GM18511 (cell line): ENCODE results near the gene RICTOR.

ENCODE experiments used
- ATAC-seq: cut with Tn5 transposase; IDR thresholded peaks from one replicate; pipeline ENCODE4 v1.9.1; 2021; ENCODE audit warnings: mild to moderate bottlenecking, moderate library complexity; ENCODE audit not compliant: unreplicated experiment

Gene RICTOR

GRCh38 chr5:39074017-39074814, at the start of gene RICTOR:
Gene RICTOR (minus strand): TSS chr5:39074399. CDS start chr5:39074377, 22 bp downstream.
- peak; percentile 76 for ATAC-seq

GRCh38 chr5:39121922-39122321, 47.7 kb upstream of the RICTOR start:
- ATAC-seq, result no peak

- no peak for ATAC-seq
Observed at GRCh38 chr5:39121315-39121714, 47.1 kb upstream of the RICTOR start.

GRCh38 chr5:39120052-39120420, 45.8 kb upstream of the RICTOR start:
- no peak for ATAC-seq

GRCh38 chr5:39119404-39120051, 45.3 kb upstream of the RICTOR start:
- no peak for ATAC-seq

- no peak for ATAC-seq
Observed at GRCh38 chr5:39118638-39119037, 44.4 kb upstream of the RICTOR start.

GRCh38 chr5:39117401-39117800, 43.2 kb upstream of the RICTOR start:
- ATAC-seq, result no peak

GRCh38 chr5:39116344-39117170, 42.4 kb upstream of the RICTOR start:
- no peak for ATAC-seq

GRCh38 chr5:39115644-39116343, 41.6 kb upstream of the RICTOR start:
- no peak for ATAC-seq

- ATAC-seq, result no peak
Observed at GRCh38 chr5:39114155-39114554, 40.0 kb upstream of the RICTOR start.

- ATAC-seq, result no peak
Observed at GRCh38 chr5:39113354-39113953, 39.3 kb upstream of the RICTOR start.

- ATAC-seq, result no peak
Observed at GRCh38 chr5:39109606-39110005, 35.4 kb upstream of the RICTOR start.

GRCh38 chr5:39108987-39109386, 34.8 kb upstream of the RICTOR start:
- ATAC-seq, result no peak

- ATAC-seq, result no peak
Observed at GRCh38 chr5:39107350-39107749, 33.2 kb upstream of the RICTOR start.

- ATAC-seq, result no peak
Observed at GRCh38 chr5:39106322-39106721, 32.1 kb upstream of the RICTOR start.

- ATAC-seq, result no peak
Observed at GRCh38 chr5:39104221-39104620, 30.0 kb upstream of the RICTOR start.

GRCh38 chr5:39102684-39103155, 28.5 kb upstream of the RICTOR start:
- no peak for ATAC-seq

- no peak for ATAC-seq
Observed at GRCh38 chr5:39100851-39101396, 26.7 kb upstream of the RICTOR start.

GRCh38 chr5:39100301-39100850, 26.2 kb upstream of the RICTOR start:
- ATAC-seq, result no peak

- no peak for ATAC-seq
Observed at GRCh38 chr5:39099831-39100230, 25.6 kb upstream of the RICTOR start.
